ENCODE results near the gene DBN1. TPM values are rescaled to one million over a fixed set of nuclear protein-coding genes. Genes with fewer than 3 reads are reported as not detected.
A peak's percentile ranks its signal among the peaks of the same experiment; 100 is the strongest.

The DBN1 gene
- total and polyA plus RNA-seq, 2 of the 8 experiments (the other 6 are each of a cell fraction or from before 2014, with no cell fraction given) = 168 to 333 TPM

DNA sequence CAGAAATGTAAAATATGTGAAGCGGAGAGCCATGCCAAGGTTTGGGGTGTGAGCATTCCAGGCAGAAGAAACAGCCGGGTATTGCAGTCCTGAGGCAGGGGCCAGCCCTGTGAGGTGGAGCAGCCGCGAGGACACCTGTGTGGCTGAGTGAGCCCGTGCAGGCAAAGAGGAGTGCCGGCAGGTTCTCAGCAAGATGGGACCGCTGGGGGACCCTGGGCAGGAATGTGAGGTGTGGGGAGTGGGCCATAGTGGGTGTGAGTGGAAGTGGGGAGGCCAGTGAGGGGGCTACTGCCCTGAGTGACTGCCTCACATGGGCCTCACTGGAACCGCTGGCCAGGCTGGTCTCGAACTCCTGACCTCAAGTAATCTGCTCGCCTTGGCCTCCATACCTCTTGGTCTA is 35.0 kb downstream of the DBN1 start:
- Histone ChIP-seq H4K20me1 (replicated peaks in 1 of 2; ENCODE audit: control insufficient read depth in 1 of 2, insufficient read depth in 2 of 2, low read length in 2 of 2) (peaks cover 0 to 8% of the 10 kb centered on the region in 2 experiments), H4K8ac (ENCODE audit: extremely low read depth, insufficient read depth, low read length) (no peak overlapping the region), H4K91ac (replicated peaks; ENCODE audit: insufficient read length, low read length) (no peak overlapping the region), H2AK5ac (ENCODE audit: low read depth, low read length) (no peak overlapping the region), H3K23ac (ENCODE audit: insufficient read length) (no peak overlapping the region), H3K27me3 (replicated peaks in 1 of 4; ENCODE audit: control insufficient read depth in 3 of 4, extremely low read depth in 1 of 4, insufficient read depth in 3 of 4, low read length in 3 of 4) (no peaks in the 10 kb centered on the region), H3K4me1 (replicated peaks in 1 of 4; ENCODE audit: control insufficient read depth in 3 of 4, insufficient read depth in 4 of 4, low read length in 3 of 4) (peaks cover 0 to 5% (median 2%) of the 10 kb centered on the region in 4 experiments; a peak in 3 of 7 replicates), H3K4me2 (ENCODE audit: insufficient read depth in 1 of 2, low read depth in 2 of 2, low read length in 2 of 2) (no peak overlapping the region), H2AFZ (ENCODE audit: low read length) (no peak overlapping the region), H2BK15ac (ENCODE audit: low read length) (no peak overlapping the region), H2BK12ac (ENCODE audit: low read depth, low read length) (no peak overlapping the region), H3K4me3 (ENCODE audit: extremely low read depth in 1 of 4, insufficient read depth in 2 of 4, low read depth in 3 of 4, low read length in 4 of 4) (no peak overlapping the region), H3K14ac (ENCODE audit: insufficient read length) (no peak overlapping the region), H3K27ac (ENCODE audit: low read depth, low read length) (no peak overlapping the region), H3K4ac (replicated peaks; ENCODE audit: insufficient read length, low read depth, low read length) (no peak overlapping the region), H2BK20ac (ENCODE audit: low read length) (no peak overlapping the region), H4K5ac (ENCODE audit: insufficient read length, low read depth, low read length) (no peak overlapping the region), H2BK120ac (replicated peaks; ENCODE audit: low read depth, low read length) (no peak overlapping the region), H3K79me2 (ENCODE audit: control insufficient read depth in 1 of 2, insufficient read depth in 2 of 2, low read length in 2 of 2) (no peaks in the 10 kb centered on the region), H3K56ac (replicated peaks; ENCODE audit: insufficient read length, low read depth, low read length) (no peak overlapping the region), H3K36me3 (ENCODE audit: control insufficient read depth in 2 of 4, insufficient read depth in 4 of 4, low read length in 3 of 4) (peaks cover 6 to 29% (median 18%) of the 10 kb centered on the region in 4 experiments; a peak in 6 of 8 replicates), H3K9me3 (ENCODE audit: insufficient read depth in 2 of 2, low read depth in 1 of 2, low read length in 1 of 2) (no peaks in the 10 kb centered on the region), H2BK5ac (ENCODE audit: low read depth, low read length) (no peak overlapping the region), H3K79me1 (ENCODE audit: low read depth, low read length) (no peaks in the 10 kb centered on the region), H3K9ac (replicated peaks in 1 of 4; ENCODE audit: extremely low read depth in 1 of 4, low read depth in 3 of 4, low read length in 3 of 4) (no peak overlapping the region), H3K23me2 (ENCODE audit: low read depth, low read length) (no peaks in the 10 kb centered on the region), H3K18ac (ENCODE audit: extremely low read depth, low read length) (no peak overlapping the region)
- CTCF ChIA-PET (ENCODE audit: partially characterized antibody) = interaction anchor here (0.8 to 23.6 kb wide), 6 partner anchors 15 to 120 kb away, joined by 3 to 430 read pairs (median 189); partner anchors contain the start of genes F12, PFN3 and SLC34A1
- 92% methylated on average over 10 of the region's 10 CpGs; no CpG with 5 or more reads in 1 of the 2 experiments for WGBS, 2 experiments (ENCODE audit: extremely low coverage in 1 of 2, insufficient coverage in 1 of 2, insufficient read length in 1 of 2, insufficient replicate concordance in 2 of 2, low coverage in 1 of 2, low lambda C conversion rate in 2 of 2, missing lambda C conversion rate in 1 of 2)
- DNase-seq (ENCODE audit: low read depth in 1 of 2, low spot score in 2 of 2) (no peak), FAIRE-seq (no peak)
- POLR2A ChIA-PET (ENCODE audit: partially characterized antibody) = interaction anchor here (1.7 to 67.5 kb wide), 5 partner anchors 15 to 48 kb away, joined by 4 to 3349 read pairs (median 143); partner anchors contain the start of genes DBN1, DOK3, GRK6 and PDLIM7
- TF ChIP-seq POLR2AphosphoS5 (IDR thresholded peaks at IDR 0.05; ENCODE audit: low read depth, low read length) = 0 out of 2 replicates have a peak, but pooled peaks have one; percentile 47
- no peak for TF ChIP-seq SUZ12 (IDR thresholded peaks at IDR 0.05; ENCODE audit: low read length)
- TF ChIP-seq SIX5 (IDR thresholded peaks at IDR 0.05; ENCODE audit: low read depth, low read length) = no peak
- no peak for TF ChIP-seq SIRT6 (IDR thresholded peaks at IDR 0.05; ENCODE audit: low read length)
